Right lobe of liver (tissue), 6 donors: ENCODE measurements around the gene PLA2R1. TPM values are rescaled to one million over a fixed set of nuclear protein-coding genes. Genes with fewer than 3 reads are reported as not detected.

ENCODE experiments used
- ATAC-seq, 4 donors: fragments of 200-7000 bp; cut with Tn5 transposase; one replicate each; pipeline ENCODE4 v1.9.1; 2020; ENCODE audit warnings: mild to moderate bottlenecking in 4 of 4, moderate library complexity in 4 of 4
- DNase-seq, 3 donors: peaks; one replicate each; pipeline ENCODE4 v3.0.0-alpha.2; 2020
- H3K27ac ChIP-seq, 3 donors: fragments of 200-600 bp; one replicate each; pipeline ENCODE4 v1.8.0; 2022
- H3K27me3 ChIP-seq, 2 donors: fragments of 200-600 bp; one replicate each; pipeline ENCODE4 v1.8.0; 2022
- H3K36me3 ChIP-seq, 4 donors: fragments of 200-600 bp; sonication (generic) in 1 of 4; one replicate each; pipeline versions ENCODE4 v1.5.1 to v1.8.0; 2017 to 2022; ENCODE audit warnings: control low read depth in 1 of 4
- H3K4me1 ChIP-seq, 4 donors: fragments of 200-600 bp; sonication (generic) in 1 of 4; one replicate each; pipeline versions ENCODE4 v1.5.1 to v1.8.0; 2017 to 2022; ENCODE audit warnings: control low read depth in 1 of 4
- H3K4me3 ChIP-seq, 3 donors: fragments of 200-600 bp; one replicate each; pipeline ENCODE4 v1.8.0; 2022
- H3K9me3 ChIP-seq, 4 donors: fragments of 200-600 bp; sonication (generic) in 1 of 4; one replicate each; pipeline versions ENCODE4 v1.5.1 to v1.8.0; 2017 to 2022; ENCODE audit warnings: control low read depth in 1 of 4
- CTCF ChIP-seq, 4 donors: fragments of 200-600 bp in 3 of 4; fragments of 450-650 bp in 1 of 4; IDR thresholded peaks; one replicate each; pipeline versions ENCODE4 v1.5.1 to v1.8.0; 2016 to 2022; ENCODE audit warnings: antibody characterized with exemption in 4 of 4, mild to moderate bottlenecking in 2 of 4
- POLR2A ChIP-seq: fragments of 450-650 bp; IDR thresholded peaks from one replicate; pipeline ENCODE4 v1.6.1; 2017; ENCODE audit warnings: antibody characterized with exemption, mild to moderate bottlenecking
- WGBS: methylation state at CpG from one replicate; pipeline ENCODE4 v1.1.6; 2018; ENCODE audit warnings: low coverage, low lambda C conversion rate; ENCODE audit not compliant: insufficient coverage; ENCODE audit errors: missing lambda C conversion rate; 5-methylcytosine and 5-hydroxymethylcytosine counted together
- intact Hi-C, 2 donors: fragments of 100-400 bp; cut with DNase I; formaldehyde crosslinking; loops; one replicate each; pipeline versions ENCODE4 v1.11.2 to v1.14.1; 2022
- total RNA-seq, 6 experiments: library from RNA; depleted of rRNA in 2 of 6; stranded (reverse); fragments of >200 nt in 2 of 6; fragmentation: NEBNext Ultra II Directional in 3 of 6; extraction: Animal tissue kit (Norgen Biotek cat#: 25700) in 3 of 6; gene quantifications; one replicate each; pipeline versions ENCODE4 v1.1.0 to v1.2.4, GENCODE V29; 2016 to 2023
- donor health status: DM: no; HTN: yes; CAD: no.
- donor health status: DM: no; HTN: no; CAD: no.
- donor health status: DM: no; HTN: no; CAD: no.
- donor health status: DM: no; HTN: yes; CAD: no.
- donor health status: DM: no; HTN: yes; CAD: no.

Gene PLA2R1
- total RNA-seq, 6 experiments from 2014 or later = 0.70 to 1.6 (median 0.97) TPM

GRCh38 chr2:160014227-160014626 lies 48.2 kb downstream of the PLA2R1 start:
- WGBS = 43% methylated on average over 2 of the region's 2 CpGs
- H3K27me3 ChIP-seq = no peaks in the 10 kb centered on the region
- no peak overlapping the region for H3K4me3 ChIP-seq
- no peaks in the 10 kb centered on the region for H3K4me1 ChIP-seq
- no peaks in the 10 kb centered on the region for H3K36me3 ChIP-seq
- TF ChIP-seq POLR2A (no peak), CTCF (IDR thresholded peaks at IDR 0.05) (no peak)
- intact Hi-C loops = no loop called here
- DNase-seq (no peak), ATAC-seq (no peak)
- no peaks in the 10 kb centered on the region for H3K9me3 ChIP-seq
- no peak overlapping the region for H3K27ac ChIP-seq

- no peak overlapping the region for H3K27ac ChIP-seq
- DNase-seq = no peak
- H3K4me1 ChIP-seq = no peaks in the 10 kb centered on the region
- no peaks in the 10 kb centered on the region for H3K27me3 ChIP-seq
- no peak overlapping the region for H3K4me3 ChIP-seq
- no peaks in the 10 kb centered on the region for H3K9me3 ChIP-seq
- ATAC-seq = no peak
- WGBS = 50% methylated on average over 4 of the region's 5 CpGs
- intact Hi-C loops = no loop called here
- H3K36me3 ChIP-seq = no peaks in the 10 kb centered on the region
- TF ChIP-seq CTCF (IDR thresholded peaks at IDR 0.05) (no peak), POLR2A (no peak)
These were observed 51.9 kb downstream of the PLA2R1 start for GRCh38 chr2:160010361-160011145.

- ATAC-seq (no peak), DNase-seq (no peak)
- no peak overlapping the region for H3K4me3 ChIP-seq
- H3K9me3 ChIP-seq = no peaks in the 10 kb centered on the region
- 62% methylated on average over 5 of the region's 5 CpGs for WGBS
- TF ChIP-seq POLR2A = no peak
- no peak for TF ChIP-seq CTCF (IDR thresholded peaks at IDR 0.05)
- H3K4me1 ChIP-seq = no peaks in the 10 kb centered on the region
- no peak overlapping the region for H3K27ac ChIP-seq
- H3K27me3 ChIP-seq = no peaks in the 10 kb centered on the region
- intact Hi-C loops = no loop called here
- H3K36me3 ChIP-seq = no peaks in the 10 kb centered on the region
These were observed 55.3 kb downstream of the PLA2R1 start for GRCh38 chr2:160007111-160007510.

DNA sequence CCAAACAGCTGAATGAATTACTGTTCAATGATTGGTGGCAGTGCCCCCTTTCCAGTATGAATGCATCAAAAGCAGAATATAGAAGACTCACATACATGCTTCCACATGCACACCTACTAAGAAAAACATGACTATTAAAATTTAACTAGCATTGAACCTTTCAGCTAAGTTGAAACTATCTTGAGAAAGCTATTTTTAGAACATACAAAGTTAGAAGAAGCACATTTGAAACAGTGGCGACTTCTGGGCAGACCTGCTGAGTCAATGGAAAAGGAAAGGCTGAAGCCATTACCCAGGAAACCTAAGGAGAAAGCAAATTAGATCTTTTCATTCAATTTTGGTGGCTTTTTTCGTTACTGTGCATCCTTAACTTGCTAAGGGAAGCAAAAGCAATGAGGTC lies 55.9 kb downstream of the PLA2R1 start:
- no peaks in the 10 kb centered on the region for H3K4me1 ChIP-seq
- ATAC-seq = no peak
- no peak overlapping the region for H3K27ac ChIP-seq
- H3K9me3 ChIP-seq = no peaks in the 10 kb centered on the region
- intact Hi-C loops = no loop called here
- WGBS = 38% methylated on average over 2 of the region's 2 CpGs
- H3K27me3 ChIP-seq = no peaks in the 10 kb centered on the region
- DNase-seq = no peak
- TF ChIP-seq CTCF (IDR thresholded peaks at IDR 0.05) = no peak
- TF ChIP-seq POLR2A = no peak
- no peak overlapping the region for H3K4me3 ChIP-seq
- H3K36me3 ChIP-seq = no peaks in the 10 kb centered on the region
